Neural cell (in vitro differentiated cells): Measurements from ENCODE around the gene NR1H3. TPM values are rescaled to one million over a fixed set of nuclear protein-coding genes. Genes with fewer than 3 reads are reported as not detected.

Experiments
- H2AFZ ChIP-seq: fragments of 200-600, 300-800 bp; sonication (generic), shearing (Covaris generic); 2 replicates; pipeline ENCODE4 v1.6.0; 2014; ENCODE audit warnings: low read depth, mild to moderate bottlenecking, antibody characterized with exemption, low read length, moderate library complexity
- H3F3A ChIP-seq: fragments of 200-600 bp; shearing (Covaris generic); 2 replicates; pipeline ENCODE4 v1.6.1; 2016; ENCODE audit warnings: mild to moderate bottlenecking, moderate library complexity, mixed read lengths, antibody characterized with exemption, low read length; ENCODE audit not compliant: insufficient read depth, poor library complexity, severe bottlenecking
- H3K27ac ChIP-seq: fragments of 200-600, 300-800 bp; sonication (generic), shearing (Covaris generic); 2 replicates; pipeline ENCODE4 v1.5.1; 2014; ENCODE audit warnings: mild to moderate bottlenecking, low read length, moderate library complexity
- H3K27me3 ChIP-seq: fragments of 300-800, 200-600 bp; sonication (generic), shearing (Covaris generic); 2 replicates; pipeline ENCODE4 v1.6.0; 2014; ENCODE audit warnings: mild to moderate bottlenecking, low read depth, low read length, moderate library complexity; ENCODE audit not compliant: insufficient read depth
- H3K36me3 ChIP-seq: fragments of 300-800, 200-600 bp; sonication (generic), shearing (Covaris generic); 2 replicates; pipeline ENCODE4 v1.5.1; 2014; ENCODE audit warnings: mild to moderate bottlenecking, antibody characterized with exemption, low read length, moderate library complexity; ENCODE audit not compliant: insufficient read depth
- H3K4me2 ChIP-seq: fragments of 300-800, 200-600 bp; sonication (generic), shearing (Covaris generic); 2 replicates; pipeline ENCODE4 v1.6.0; 2014; ENCODE audit warnings: mild to moderate bottlenecking, low read length
- H3K4me3 ChIP-seq: fragments of 300-800, 200-600 bp; sonication (generic), shearing (Covaris generic); 2 replicates; pipeline ENCODE4 v1.5.1; 2014; ENCODE audit warnings: mild to moderate bottlenecking, low read length, moderate library complexity
- H3K79me2 ChIP-seq: fragments of 200-600 bp; shearing (Covaris generic); replicated peaks from 2 replicates; pipeline ENCODE4 v1.6.0; 2014; ENCODE audit warnings: mild to moderate bottlenecking, low read length, moderate library complexity; ENCODE audit not compliant: insufficient read depth
- H3K9ac ChIP-seq: fragments of 300-800, 200-600 bp; sonication (generic), shearing (Covaris generic); 2 replicates; pipeline ENCODE4 v1.6.1; 2016; ENCODE audit warnings: mild to moderate bottlenecking, low read length, mixed read lengths
- H3K9me2 ChIP-seq: fragments of 200-600 bp; shearing (Covaris generic); 2 replicates; pipeline ENCODE4 v1.6.1; 2016; ENCODE audit warnings: mild to moderate bottlenecking, low read length, mixed read lengths; ENCODE audit not compliant: insufficient read depth
- H3K9me3 ChIP-seq: fragments of 200-600, 300-800 bp; sonication (generic), shearing (Covaris generic); 2 replicates; pipeline ENCODE4 v1.6.1; 2016; ENCODE audit warnings: mild to moderate bottlenecking, mixed run types, low read length, moderate library complexity, mixed read lengths
- H4K20me1 ChIP-seq: fragments of 200-600 bp; shearing (Covaris generic); 2 replicates; pipeline ENCODE4 v1.6.1; 2016; ENCODE audit warnings: mild to moderate bottlenecking, mixed run types; ENCODE audit not compliant: insufficient read depth
- EP300 ChIP-seq: fragments of 450-650 bp; conservative IDR thresholded peaks from 2 replicates; pipeline ENCODE4 v1.6.1; 2014; ENCODE audit warnings: antibody characterized with exemption, mild to moderate bottlenecking, moderate library complexity; ENCODE audit not compliant: poor library complexity, severe bottlenecking
- EZH2 ChIP-seq: fragments of 200-600, 300-800 bp; shearing (Covaris generic), sonication (generic); IDR thresholded peaks from 2 replicates; pipeline ENCODE4 v1.6.1; 2014; ENCODE audit warnings: antibody characterized with exemption, low read length, borderline replicate concordance, mild to moderate bottlenecking; ENCODE audit not compliant: insufficient read depth, poor library complexity, severe bottlenecking
- MXI1 ChIP-seq: fragments of 450-650 bp; conservative IDR thresholded peaks from 2 replicates; pipeline ENCODE4 v1.6.1; 2014; ENCODE audit warnings: antibody characterized with exemption, mild to moderate bottlenecking; ENCODE audit not compliant: poor library complexity, severe bottlenecking
- POLR2AphosphoS5 ChIP-seq: IDR thresholded peaks from 2 replicates; pipeline ENCODE4 v1.6.1; 2012
- SMC3 ChIP-seq: fragments of 450-650 bp; conservative IDR thresholded peaks from 2 replicates; pipeline ENCODE4 v1.6.1; 2014; ENCODE audit warnings: antibody characterized with exemption, mild to moderate bottlenecking, moderate library complexity; ENCODE audit not compliant: poor library complexity
- TAF1 ChIP-seq: IDR thresholded peaks from 2 replicates; pipeline ENCODE4 v1.6.1; 2012; ENCODE audit warnings: low read depth
- polyA plus RNA-seq: library from polyadenylated mRNA; depleted of rRNA; stranded (reverse); fragments of >200 nt; gene quantifications from 2 replicates; pipeline ENCODE4 v1.2.3, GENCODE V29; 2014
- TF ChIP-seq, protein P1 (sequence below): IDR thresholded peaks from 2 replicates; pipeline ENCODE4 v1.6.1; 2012; ENCODE audit warnings: borderline replicate concordance
- TF ChIP-seq, protein P2 (sequence below): fragments of 450-650 bp; IDR thresholded peaks from 2 replicates; pipeline ENCODE4 v1.5.1; 2014; ENCODE audit warnings: antibody characterized with exemption, mild to moderate bottlenecking, moderate library complexity; ENCODE audit not compliant: poor library complexity, severe bottlenecking

The NR1H3 gene
- polyA plus RNA-seq, 1 donor from 2014 or later, result 7.7 TPM

DNA sequence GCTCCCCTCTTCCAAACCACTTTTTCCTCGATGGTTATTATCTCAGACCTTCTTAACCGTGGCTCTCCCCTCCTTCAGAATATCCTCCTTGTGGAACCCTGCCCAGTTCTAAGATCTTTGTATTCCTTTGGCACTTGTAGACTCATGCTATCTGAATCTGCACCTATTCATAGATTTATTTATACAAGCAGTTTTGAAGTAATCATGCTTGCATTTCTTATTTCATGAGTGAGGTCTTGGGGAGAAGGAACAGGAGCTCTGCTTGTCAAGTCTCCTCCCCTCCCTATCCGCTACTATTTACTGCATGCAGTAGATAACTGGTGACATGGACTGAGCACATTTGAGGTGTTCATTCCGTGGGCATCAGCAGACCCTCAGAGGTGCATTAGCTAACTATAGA is 6.7 kb downstream of the NR1H3 start:
- no peaks in the 10 kb centered on the region for H3K36me3 ChIP-seq
- no peaks in the 10 kb centered on the region for H3K9me2 ChIP-seq
- no peaks in the 10 kb centered on the region for H3K9me3 ChIP-seq
- TF ChIP-seq MXI1 (no peak), EZH2 (no peak), EP300 (no peak), TAF1 (no peak), SMC3 (no peak), POLR2AphosphoS5 (no peak)
- TF ChIP-seq, protein P1, sequence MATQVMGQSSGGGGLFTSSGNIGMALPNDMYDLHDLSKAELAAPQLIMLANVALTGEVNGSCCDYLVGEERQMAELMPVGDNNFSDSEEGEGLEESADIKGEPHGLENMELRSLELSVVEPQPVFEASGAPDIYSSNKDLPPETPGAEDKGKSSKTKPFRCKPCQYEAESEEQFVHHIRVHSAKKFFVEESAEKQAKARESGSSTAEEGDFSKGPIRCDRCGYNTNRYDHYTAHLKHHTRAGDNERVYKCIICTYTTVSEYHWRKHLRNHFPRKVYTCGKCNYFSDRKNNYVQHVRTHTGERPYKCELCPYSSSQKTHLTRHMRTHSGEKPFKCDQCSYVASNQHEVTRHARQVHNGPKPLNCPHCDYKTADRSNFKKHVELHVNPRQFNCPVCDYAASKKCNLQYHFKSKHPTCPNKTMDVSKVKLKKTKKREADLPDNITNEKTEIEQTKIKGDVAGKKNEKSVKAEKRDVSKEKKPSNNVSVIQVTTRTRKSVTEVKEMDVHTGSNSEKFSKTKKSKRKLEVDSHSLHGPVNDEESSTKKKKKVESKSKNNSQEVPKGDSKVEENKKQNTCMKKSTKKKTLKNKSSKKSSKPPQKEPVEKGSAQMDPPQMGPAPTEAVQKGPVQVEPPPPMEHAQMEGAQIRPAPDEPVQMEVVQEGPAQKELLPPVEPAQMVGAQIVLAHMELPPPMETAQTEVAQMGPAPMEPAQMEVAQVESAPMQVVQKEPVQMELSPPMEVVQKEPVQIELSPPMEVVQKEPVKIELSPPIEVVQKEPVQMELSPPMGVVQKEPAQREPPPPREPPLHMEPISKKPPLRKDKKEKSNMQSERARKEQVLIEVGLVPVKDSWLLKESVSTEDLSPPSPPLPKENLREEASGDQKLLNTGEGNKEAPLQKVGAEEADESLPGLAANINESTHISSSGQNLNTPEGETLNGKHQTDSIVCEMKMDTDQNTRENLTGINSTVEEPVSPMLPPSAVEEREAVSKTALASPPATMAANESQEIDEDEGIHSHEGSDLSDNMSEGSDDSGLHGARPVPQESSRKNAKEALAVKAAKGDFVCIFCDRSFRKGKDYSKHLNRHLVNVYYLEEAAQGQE, result no peak
- TF ChIP-seq, protein P2, sequence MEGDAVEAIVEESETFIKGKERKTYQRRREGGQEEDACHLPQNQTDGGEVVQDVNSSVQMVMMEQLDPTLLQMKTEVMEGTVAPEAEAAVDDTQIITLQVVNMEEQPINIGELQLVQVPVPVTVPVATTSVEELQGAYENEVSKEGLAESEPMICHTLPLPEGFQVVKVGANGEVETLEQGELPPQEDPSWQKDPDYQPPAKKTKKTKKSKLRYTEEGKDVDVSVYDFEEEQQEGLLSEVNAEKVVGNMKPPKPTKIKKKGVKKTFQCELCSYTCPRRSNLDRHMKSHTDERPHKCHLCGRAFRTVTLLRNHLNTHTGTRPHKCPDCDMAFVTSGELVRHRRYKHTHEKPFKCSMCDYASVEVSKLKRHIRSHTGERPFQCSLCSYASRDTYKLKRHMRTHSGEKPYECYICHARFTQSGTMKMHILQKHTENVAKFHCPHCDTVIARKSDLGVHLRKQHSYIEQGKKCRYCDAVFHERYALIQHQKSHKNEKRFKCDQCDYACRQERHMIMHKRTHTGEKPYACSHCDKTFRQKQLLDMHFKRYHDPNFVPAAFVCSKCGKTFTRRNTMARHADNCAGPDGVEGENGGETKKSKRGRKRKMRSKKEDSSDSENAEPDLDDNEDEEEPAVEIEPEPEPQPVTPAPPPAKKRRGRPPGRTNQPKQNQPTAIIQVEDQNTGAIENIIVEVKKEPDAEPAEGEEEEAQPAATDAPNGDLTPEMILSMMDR, result no peak
- no peaks in the 10 kb centered on the region for H3K27me3 ChIP-seq
- no peak overlapping the region for H2AFZ ChIP-seq
- no peak overlapping the region for H3K27ac ChIP-seq
- no peak overlapping the region for H3K4me3 ChIP-seq
- H3K4me2 ChIP-seq, result no peak overlapping the region
- H3F3A ChIP-seq, result peaks cover 4% of the 10 kb centered on the region
- no peak overlapping the region for H3K9ac ChIP-seq
- no peaks in the 10 kb centered on the region for H4K20me1 ChIP-seq
- H3K79me2 ChIP-seq, result no peaks in the 10 kb centered on the region

DNA sequence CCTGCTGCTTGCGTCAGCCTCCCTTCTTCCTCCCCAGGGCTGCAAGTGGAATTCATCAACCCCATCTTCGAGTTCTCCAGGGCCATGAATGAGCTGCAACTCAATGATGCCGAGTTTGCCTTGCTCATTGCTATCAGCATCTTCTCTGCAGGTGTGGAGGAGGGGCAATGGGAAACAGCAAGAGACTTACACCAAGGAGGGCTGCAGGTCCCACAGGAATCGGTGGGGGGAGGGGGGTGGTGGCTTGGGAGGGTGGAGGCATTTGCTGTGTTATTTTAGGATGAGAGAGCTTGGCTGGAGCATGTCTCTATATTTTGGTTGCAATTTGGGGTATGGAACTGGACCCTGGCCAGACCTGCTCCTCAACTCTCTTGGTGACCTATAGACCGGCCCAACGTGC is 10.1 kb downstream of the NR1H3 start:
- H3K4me3 ChIP-seq, result no peak overlapping the region
- no peaks in the 10 kb centered on the region for H3K9me2 ChIP-seq
- H3K27me3 ChIP-seq, result no peaks in the 10 kb centered on the region
- peaks cover 4% of the 10 kb centered on the region for H3F3A ChIP-seq
- H4K20me1 ChIP-seq, result peaks cover 3% of the 10 kb centered on the region
- H3K9me3 ChIP-seq, result no peaks in the 10 kb centered on the region
- H3K36me3 ChIP-seq, result no peaks in the 10 kb centered on the region
- peaks cover 22% of the 10 kb centered on the region for H3K79me2 ChIP-seq
- H3K9ac ChIP-seq, result no peak overlapping the region
- no peak overlapping the region for H3K4me2 ChIP-seq
- peak overlapping the region; percentile 89 for H3K27ac ChIP-seq
- no peak for TF ChIP-seq TAF1
- TF ChIP-seq, protein P1, result no peak
- no peak for TF ChIP-seq SMC3
- no peak for TF ChIP-seq EP300
- TF ChIP-seq, protein P2, result no peak
- no peak overlapping the region for H2AFZ ChIP-seq
